ENCODE data around the gene PLEKHM3. TPM values are rescaled to one million over a fixed set of nuclear protein-coding genes. Genes with fewer than 3 reads are reported as not detected.

PLEKHM3 gene
- total and polyA plus RNA-seq, 2 experiments from 2014 or later, result 3.9 to 8.8 TPM

- no peak for TF ChIP-seq ETS1 (IDR thresholded peaks at IDR 0.05)
- no peak for TF ChIP-seq ZNF331 (CRISPR knock-in tag; IDR thresholded peaks at IDR 0.05; ENCODE audit: low read depth)
- no peak for TF ChIP-seq CREB1 (CRISPR knock-in tag; IDR thresholded peaks at IDR 0.05; ENCODE audit: low read depth)
These were observed 252.5 kb downstream of the PLEKHM3 start (continued) for GRCh38 chr2:207772844-207773205.

GRCh38 chr2:207772081-207772843, 253.1 kb downstream of the PLEKHM3 start:
- H3K4me3 ChIP-seq, result no peak overlapping the region
- peaks cover 19% of the 10 kb centered on the region for H3F3A ChIP-seq (replicated peaks; ENCODE audit: low read depth)
- peaks cover 3% of the 10 kb centered on the region; the same call in 1 of the 2 replicates for H4K20me1 ChIP-seq (replicated peaks; ENCODE audit: insufficient read depth)
- Mint-ChIP-seq H3K9me3 (peaks cover under 1% of the 10 kb centered on the region), H3K4me1 (peaks cover 39% of the 10 kb centered on the region), H3K36me3 (ENCODE audit: low read depth) (peaks cover 11% of the 10 kb centered on the region), H3K27ac (no peak overlapping the region), H3K4me3 (no peak overlapping the region; the same call in 2 of the 3 replicates), H3K27me3 (ENCODE audit: insufficient read depth, low read depth, poor library complexity) (peaks cover 24% of the 10 kb centered on the region)
- no peak overlapping the region for H2AFZ ChIP-seq
- no peak overlapping the region for H3K27ac ChIP-seq (ENCODE audit: low read depth)
- ATAC-seq (peak; percentile 1; the same call in 2 of the 3 replicates), DNase-seq (ENCODE audit: low spot score) (peak; percentile 97)
- peaks cover 20% of the 10 kb centered on the region for H3K4me1 ChIP-seq (ENCODE audit: insufficient read depth)
- TF ChIP-seq CREB1 (CRISPR knock-in tag; IDR thresholded peaks at IDR 0.05; ENCODE audit: low read depth) (peak; percentile 54), ZNF331 (CRISPR knock-in tag; IDR thresholded peaks at IDR 0.05; ENCODE audit: low read depth) (peak; percentile 42; the same call in 1 of the 2 replicates), ZNF114 (CRISPR knock-in tag; IDR thresholded peaks at IDR 0.05) (peak; percentile 97; the same call in 1 of the 2 replicates), ZNF462 (CRISPR knock-in tag; IDR thresholded peaks at IDR 0.05) (0 out of 2 replicates have a peak, but pooled peaks have one; percentile 60), ETS1 (IDR thresholded peaks at IDR 0.05) (no peak), POLR2AphosphoS5 (IDR thresholded peaks at IDR 0.05; ENCODE audit: low read depth) (no peak)
- H3K79me2 ChIP-seq (replicated peaks; ENCODE audit: insufficient read depth), result peaks cover 21% of the 10 kb centered on the region
- H3K9me2 ChIP-seq (ENCODE audit: insufficient read depth), result no peaks in the 10 kb centered on the region
- peak overlapping the region; percentile 86; the same call in 1 of the 2 replicates for H3K4me2 ChIP-seq
- H3K27me3 ChIP-seq (ENCODE audit: insufficient read depth), result peaks cover 6% of the 10 kb centered on the region
- H3K36me3 ChIP-seq (ENCODE audit: insufficient read depth), result no peaks in the 10 kb centered on the region

Data from GM23338 (cell line).